Uterus (tissue), 4 donors: ENCODE results near the gene TBCD. TPM values are rescaled to one million over a fixed set of nuclear protein-coding genes. Genes with fewer than 3 reads are reported as not detected.

Source experiments
- DNase-seq, 2 donors: peaks; one replicate each; pipeline ENCODE4 v3.0.0-alpha.2; 2019 to 2020
- H3K27ac ChIP-seq, 2 donors: fragments of 200-600 bp; sonication (generic); 1 replicate in 1 of 2; 2 replicates in 1 of 2; pipeline ENCODE4 v1.5.1; 2016 to 2018
- H3K27me3 ChIP-seq, 2 donors: fragments of 200-600 bp; sonication (generic); one replicate each; pipeline ENCODE4 v1.5.1; 2018 to 2019; ENCODE audit warnings: control low read depth in 1 of 2
- H3K36me3 ChIP-seq, 2 donors: fragments of 200-600 bp; sonication (generic); one replicate each; pipeline ENCODE4 v1.5.1; 2019; ENCODE audit warnings: control low read depth in 1 of 2
- H3K4me1 ChIP-seq, 2 donors: fragments of 200-600 bp; sonication (generic); one replicate each; pipeline ENCODE4 v1.5.1; 2018 to 2019; ENCODE audit warnings: control low read depth in 1 of 2
- H3K4me3 ChIP-seq, 2 donors: fragments of 200-600 bp; sonication (generic); 1 replicate in 1 of 2; 2 replicates in 1 of 2; pipeline ENCODE4 v1.5.1; 2018 to 2019; ENCODE audit warnings: mild to moderate bottlenecking in 1 of 2
- H3K9me3 ChIP-seq, 2 donors: fragments of 200-600 bp; sonication (generic); one replicate each; pipeline ENCODE4 v1.5.1; 2019; ENCODE audit warnings: control low read depth in 1 of 2
- CTCF ChIP-seq, 4 experiments: fragments of 200-600 bp in 2 of 4; fragments of 450-650 bp in 2 of 4; sonication (generic) in 2 of 4; IDR thresholded peaks; one replicate each; pipeline ENCODE4 v1.5.1; 2016 to 2019; ENCODE audit warnings: antibody characterized with exemption in 4 of 4, mild to moderate bottlenecking in 2 of 4, moderate library complexity in 1 of 4
- POLR2A ChIP-seq, 2 donors: fragments of 450-650 bp; IDR thresholded peaks; one replicate each; pipeline ENCODE4 v1.6.1; 2016; ENCODE audit warnings: antibody characterized with exemption in 2 of 2, mild to moderate bottlenecking in 1 of 2, moderate library complexity in 1 of 2
- intact Hi-C: fragments of 100-400 bp; cut with DNase I; formaldehyde crosslinking; loops from one replicate; pipeline ENCODE4 v1.15.1; 2023; ENCODE audit warnings: low total_unique reads
- total RNA-seq, 4 donors: library from RNA; depleted of rRNA in 3 of 4; stranded (reverse); fragments of >200 nt in 3 of 4; gene quantifications; one replicate each; pipeline versions ENCODE4 v1.1.0 to v1.2.4, GENCODE V29; 2014 to 2023
- donor health status: DM: yes; HTN: yes; CAD: no.

Gene TBCD
- total RNA-seq, 4 donors from 2014 or later: 35.9 to 142 (median 61.3) TPM

- Histone ChIP-seq H3K27ac (no peak overlapping the region), H3K36me3 (no peaks in the 10 kb centered on the region), H3K4me3 (no peak overlapping the region), H3K4me1 (no peaks in the 10 kb centered on the region), H3K9me3 (no peaks in the 10 kb centered on the region), H3K27me3 (no peaks in the 10 kb centered on the region)
- TF ChIP-seq POLR2A (IDR thresholded peaks at IDR 0.05): no peak
- TF ChIP-seq CTCF (IDR thresholded peaks at IDR 0.05): no peak
- no peak for DNase-seq
- intact Hi-C loops: no loop called here
These were observed 66.1 kb downstream of the TBCD start for GRCh38 chr17:82817947-82818346.

GRCh38 chr17:82820278-82821251 lies 68.7 kb downstream of the TBCD start:
- Histone ChIP-seq H3K27me3 (no peaks in the 10 kb centered on the region), H3K9me3 (no peaks in the 10 kb centered on the region), H3K36me3 (no peaks in the 10 kb centered on the region), H3K4me1 (no peaks in the 10 kb centered on the region), H3K4me3 (no peak overlapping the region), H3K27ac (no peak overlapping the region)
- intact Hi-C loops: no loop called here
- no peak for TF ChIP-seq CTCF (IDR thresholded peaks at IDR 0.05)
- no peak for TF ChIP-seq POLR2A (IDR thresholded peaks at IDR 0.05)
- DNase-seq: no peak

GRCh38 chr17:82821554-82821953 lies 69.7 kb downstream of the TBCD start:
- TF ChIP-seq CTCF (IDR thresholded peaks at IDR 0.05): no peak
- TF ChIP-seq POLR2A (IDR thresholded peaks at IDR 0.05): no peak
- H3K27ac ChIP-seq: no peak overlapping the region
- intact Hi-C loops: no loop called here
- no peak for DNase-seq
- H3K4me3 ChIP-seq: no peak overlapping the region
- no peaks in the 10 kb centered on the region for H3K27me3 ChIP-seq
- H3K9me3 ChIP-seq: no peaks in the 10 kb centered on the region
- no peaks in the 10 kb centered on the region for H3K36me3 ChIP-seq
- H3K4me1 ChIP-seq: no peaks in the 10 kb centered on the region

- H3K9me3 ChIP-seq: no peaks in the 10 kb centered on the region
- no peak overlapping the region for H3K27ac ChIP-seq
- no peak overlapping the region for H3K4me3 ChIP-seq
- no peak for DNase-seq
- H3K36me3 ChIP-seq: no peaks in the 10 kb centered on the region
- intact Hi-C loops: no loop called here
- H3K27me3 ChIP-seq: no peaks in the 10 kb centered on the region
- TF ChIP-seq POLR2A (IDR thresholded peaks at IDR 0.05) (no peak), CTCF (IDR thresholded peaks at IDR 0.05) (no peak)
- H3K4me1 ChIP-seq: no peaks in the 10 kb centered on the region
These were observed 70.4 kb downstream of the TBCD start for GRCh38 chr17:82822281-82822680.

- H3K4me3 ChIP-seq: no peak overlapping the region
- H3K36me3 ChIP-seq: no peaks in the 10 kb centered on the region
- TF ChIP-seq CTCF (IDR thresholded peaks at IDR 0.05): no peak
- no peak for TF ChIP-seq POLR2A (IDR thresholded peaks at IDR 0.05)
- no peak for DNase-seq
- no peaks in the 10 kb centered on the region for H3K4me1 ChIP-seq
- H3K27ac ChIP-seq: no peak overlapping the region
- H3K27me3 ChIP-seq: no peaks in the 10 kb centered on the region
- H3K9me3 ChIP-seq: no peaks in the 10 kb centered on the region
- intact Hi-C loops: no loop called here
These were observed 71.1 kb downstream of the TBCD start for GRCh38 chr17:82823004-82823403.
